GM12878 (cell line): Measurements from ENCODE around the gene RNF126. TPM values are rescaled to one million over a fixed set of nuclear protein-coding genes. Genes with fewer than 3 reads are reported as not detected.

ENCODE experiments used
- ATAC-seq: fragments of 200-7000 bp; cut with Tn5 transposase; 3 replicates; pipeline ENCODE4 v1.9.1; 2020; ENCODE audit warnings: mild to moderate bottlenecking, moderate library complexity
- BruUV-seq: library from RNA; stranded (reverse); fragments of 400-500 nt; replicated peaks from 2 replicates; lab custom pipeline; 2021; lab: Mats Ljungman, UMichigan
- CTCF ChIA-PET: fragments of 300-600 bp; sonication (Branson Sonifier 250); formaldehyde crosslinking; extraction: SDS; loops from one replicate; lab custom pipeline; 2021; ENCODE audit warnings: inconsistent platforms; lab: Yijun Ruan, JAX
- POLR2A ChIA-PET: fragments of 350-600 bp; formaldehyde crosslinking; extraction: SDS; loops from one replicate; lab custom pipeline; 2021; ENCODE audit warnings: inconsistent platforms; lab: Charles Lee
- RAD21 ChIA-PET: fragments of 300-600 bp; sonication (Branson Sonifier 250); formaldehyde crosslinking; loops from one replicate; lab custom pipeline; 2023; ENCODE audit warnings: antibody characterized with exemption; ENCODE audit not compliant: unreplicated experiment; lab: Charles Lee
- SMC1A ChIA-PET: fragments of 300-600 bp; sonication (Branson Sonifier 250); formaldehyde crosslinking; loops from one replicate; lab custom pipeline; 2023; ENCODE audit not compliant: unreplicated experiment, uncharacterized antibody; lab: Charles Lee
- DNase-seq: peaks from one replicate; pipeline ENCODE4 v3.0.0-alpha.2; 2011; ENCODE audit warnings: low read depth, low spot score
- FAIRE-seq: peaks from 3 replicates; lab custom pipeline; 2011; peaks lifted over from hg19 to GRCh38; lab: Jason Lieb, UNC
- H2AFZ ChIP-seq: 2 replicates; pipeline ENCODE4 v1.6.0; 2011; ENCODE audit warnings: low read depth, low read length, control low read depth; ENCODE audit not compliant: control insufficient read depth
- H3K27ac ChIP-seq: 2 replicates; pipeline ENCODE4 v1.5.1; 2011; ENCODE audit warnings: control low read depth; ENCODE audit not compliant: control insufficient read depth, insufficient read depth
- H3K27me3 ChIP-seq, 2 experiments: replicated peaks in 1 of 2; 2 replicates each; pipeline versions ENCODE4 v1.6.0 to v1.6.1; 2011; ENCODE audit warnings: low read length in 1 of 2; ENCODE audit not compliant: control insufficient read depth in 2 of 2, insufficient read depth in 2 of 2
- H3K36me3 ChIP-seq, 2 experiments: 2 replicates each; pipeline ENCODE4 v1.5.1; 2011; ENCODE audit warnings: low read length in 1 of 2; ENCODE audit not compliant: control insufficient read depth in 2 of 2, insufficient read depth in 2 of 2
- H3K4me1 ChIP-seq: 2 replicates; pipeline ENCODE4 v1.6.1; 2011; ENCODE audit warnings: mild to moderate bottlenecking, low read length, moderate library complexity, mixed read lengths; ENCODE audit not compliant: control insufficient read depth, insufficient read depth
- H3K4me2 ChIP-seq: 2 replicates; pipeline ENCODE4 v1.6.0; 2011; ENCODE audit warnings: control low read depth; ENCODE audit not compliant: control insufficient read depth, insufficient read depth
- H3K4me3 ChIP-seq: fragments of 200-600 bp; sonication (generic); 2 replicates; pipeline ENCODE4 v1.5.1; 2016
- H3K79me2 ChIP-seq: 2 replicates; pipeline ENCODE4 v1.6.0; 2011; ENCODE audit warnings: low read length; ENCODE audit not compliant: control insufficient read depth, insufficient read depth
- H3K9ac ChIP-seq: 2 replicates; pipeline ENCODE4 v1.8.0; 2011; ENCODE audit warnings: low read length, control low read depth, mixed read lengths; ENCODE audit not compliant: control insufficient read depth, insufficient read depth
- H3K9me3 ChIP-seq: replicated peaks from 3 replicates; pipeline ENCODE4 v1.5.1; 2011; ENCODE audit warnings: mild to moderate bottlenecking, low read length; ENCODE audit not compliant: control insufficient read depth, insufficient read depth
- H4K20me1 ChIP-seq: 2 replicates; pipeline ENCODE4 v1.6.0; 2011; ENCODE audit not compliant: control insufficient read depth, insufficient read depth
- BMI1 ChIP-seq: fragments of 450-650 bp; IDR thresholded peaks from 2 replicates; pipeline ENCODE4 v1.6.1; 2016; ENCODE audit warnings: mild to moderate bottlenecking, moderate library complexity, borderline replicate concordance
- BRCA1 ChIP-seq: IDR thresholded peaks from 2 replicates; pipeline ENCODE4 v1.6.1; 2011; ENCODE audit warnings: low read depth, low read length, improper control_type of control experiment
- CREM ChIP-seq: IDR thresholded peaks from 2 replicates; pipeline ENCODE4 v1.6.1; 2014; ENCODE audit warnings: antibody characterized with exemption, low read depth
- HDAC2 ChIP-seq: fragments of 200-600 bp; sonication (generic); IDR thresholded peaks from 2 replicates; pipeline ENCODE4 v1.6.1; 2017
- JUND ChIP-seq: IDR thresholded peaks from 2 replicates; pipeline ENCODE4 v1.6.1; 2012; ENCODE audit warnings: low read depth, mild to moderate bottlenecking, low read length, improper control_type of control experiment, moderate library complexity
- LARP7 ChIP-seq: fragments of 450-650 bp; IDR thresholded peaks from 2 replicates; pipeline ENCODE4 v1.6.1; 2017; ENCODE audit warnings: mild to moderate bottlenecking
- MEF2B ChIP-seq: fragments of 450-650 bp; IDR thresholded peaks from 2 replicates; pipeline ENCODE4 v1.6.1; 2018; ENCODE audit warnings: mild to moderate bottlenecking, moderate library complexity; ENCODE audit not compliant: partially characterized antibody, poor library complexity, severe bottlenecking
- MLLT1 ChIP-seq: fragments of 450-650 bp; IDR thresholded peaks from 2 replicates; pipeline ENCODE4 v1.6.1; 2016; ENCODE audit warnings: mild to moderate bottlenecking
- POLR2AphosphoS2 ChIP-seq: IDR thresholded peaks from 2 replicates; pipeline ENCODE4 v1.6.1; 2011; ENCODE audit warnings: low read depth, mild to moderate bottlenecking, low read length, improper control_type of control experiment, moderate library complexity
- PRDM15 ChIP-seq: fragments of 450-650 bp; formaldehyde crosslinking; IDR thresholded peaks from 2 replicates; pipeline ENCODE4 v1.4.0; 2020; ENCODE audit warnings: mild to moderate bottlenecking, moderate library complexity
- RCOR1 ChIP-seq: conservative IDR thresholded peaks from 2 replicates; pipeline ENCODE4 v1.6.1; 2012; ENCODE audit warnings: low read depth, low read length, improper control_type of control experiment
- RUNX3 ChIP-seq: IDR thresholded peaks from 2 replicates; pipeline ENCODE4 v1.6.1; 2012; ENCODE audit warnings: low read length, inconsistent platforms
- SMAD1 ChIP-seq: fragments of 450-650 bp; IDR thresholded peaks from 2 replicates; pipeline ENCODE4 v1.6.1; 2018; ENCODE audit warnings: mild to moderate bottlenecking, low read depth; ENCODE audit not compliant: partially characterized antibody
- WGBS: methylation state at CpG from one replicate; pipeline ENCODE4 v1.1.6; 2016; ENCODE audit warnings: low lambda C conversion rate; ENCODE audit not compliant: insufficient replicate concordance, insufficient coverage; ENCODE audit errors: missing lambda C conversion rate; 5-methylcytosine and 5-hydroxymethylcytosine counted together
- in situ Hi-C: fragments of 300-500 bp; cut with MboI; formaldehyde crosslinking; loops from 9 replicates; pipeline ENCODE4 v1.14.3; 2018; ENCODE audit warnings: mixed read lengths
- intact Hi-C: fragments of 100-400 bp; cut with micrococcal nuclease; formaldehyde crosslinking; loops from one replicate; pipeline ENCODE4 v1.14.2; 2022; ENCODE audit not compliant: unreplicated experiment
- polyA plus RNA-seq, 11 experiments: library from polyadenylated mRNA; depleted of rRNA in 4 of 11; unstranded in 6 of 11; stranded (reverse) in 5 of 11; fragments of >200 nt; fragmentation: Nextera tagmentation in 4 of 11; fragmentation: Illumina TruSeq in 1 of 11; extraction: Ambion mirVana in 4 of 11; extraction: Trizol in 1 of 11; gene quantifications; 1 replicate in 1 of 11; 2 replicates in 10 of 11; pipeline versions ENCODE4 v1.2.1 to v1.2.3, GENCODE V29; 2011 to 2016; ENCODE audit warnings: inconsistent platforms in 2 of 11, missing spikeins in 2 of 11, low read depth in 1 of 11
- total RNA-seq, 4 experiments: library from RNA; depleted of rRNA in 3 of 4; stranded (reverse); fragments of >200 nt in 3 of 4; fragmentation: Illumina TruSeq in 1 of 4; extraction: Trizol in 1 of 4; gene quantifications; 2 replicates each; pipeline versions ENCODE4 v1.2.1 to v1.2.3, GENCODE V29; 2013 to 2021

The RNF126 gene
- total and polyA plus RNA-seq, 10 of the 15 experiments (the other 5 are each of a cell fraction or from before 2014, with no cell fraction given) = 0.45 to 100 (median 50.6) TPM

GRCh38 chr19:624433-625109, 38.4 kb downstream of the RNF126 start:
- RAD21 ChIA-PET = no interaction called here
- no peak overlapping the region for H3K4me3 ChIP-seq
- no peaks in the 10 kb centered on the region for H4K20me1 ChIP-seq
- in situ Hi-C loops (no loop called here), intact Hi-C loops (no loop called here)
- no peaks in the 10 kb centered on the region for H3K79me2 ChIP-seq
- FAIRE-seq = no peak
- no peak for ATAC-seq
- SMC1A ChIA-PET = no interaction called here
- no peaks in the 10 kb centered on the region for H3K27me3 ChIP-seq
- no peak overlapping the region for H2AFZ ChIP-seq
- POLR2A ChIA-PET = no interaction called here
- H3K36me3 ChIP-seq = peaks cover 1 to 4% of the 10 kb centered on the region in 2 experiments; a peak in 3 of 4 replicates
- no peaks in the 10 kb centered on the region; the same call in 2 of the 3 replicates for H3K9me3 ChIP-seq
- no peaks in the 10 kb centered on the region for H3K4me1 ChIP-seq
- CTCF ChIA-PET = interaction anchor here (1.5 kb wide), 1 partner anchor 39 kb away, joined by 3 read pairs; the partner anchor contains the start of gene RNF126
- no TSS peak for BruUV-seq
- 94% methylated on average over 24 of the region's 24 CpGs for WGBS
- H3K9ac ChIP-seq = no peak overlapping the region
- no peak for DNase-seq
- H3K27ac ChIP-seq = no peak overlapping the region
- no peak overlapping the region for H3K4me2 ChIP-seq
- TF ChIP-seq SMAD1 (no peak), MLLT1 (no peak)

DNA sequence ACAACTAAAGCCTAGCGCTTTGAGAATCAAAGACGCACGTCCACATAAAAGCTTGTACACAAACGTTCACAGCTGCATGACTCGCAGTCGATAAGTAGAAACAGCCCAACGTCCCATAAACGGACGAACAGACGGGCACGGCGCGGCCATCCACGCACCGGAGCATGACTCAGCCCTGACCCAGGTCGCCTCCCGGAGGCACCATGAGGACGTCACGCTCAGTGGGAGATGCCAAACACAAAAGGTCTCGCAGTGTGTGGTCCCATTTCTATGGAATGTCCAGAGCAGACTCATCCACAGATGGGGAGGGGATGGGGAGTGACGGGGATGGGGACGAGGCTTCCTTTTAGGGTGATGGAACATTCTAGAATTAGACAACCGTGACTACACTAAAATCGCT, 39.0 kb downstream of the RNF126 start:
- no TSS peak for BruUV-seq
- no peak overlapping the region for H3K27ac ChIP-seq
- H3K9me3 ChIP-seq = no peaks in the 10 kb centered on the region; the same call in 2 of the 3 replicates
- no peaks in the 10 kb centered on the region for H3K79me2 ChIP-seq
- H3K4me3 ChIP-seq = no peak overlapping the region
- intact Hi-C loops (no loop called here), in situ Hi-C loops (no loop called here)
- SMC1A ChIA-PET = no interaction called here
- H3K4me1 ChIP-seq = no peaks in the 10 kb centered on the region
- no peak overlapping the region for H3K4me2 ChIP-seq
- no peak overlapping the region for H2AFZ ChIP-seq
- CTCF ChIA-PET = no interaction called here
- DNase-seq = no peak
- 84% methylated on average over 24 of the region's 24 CpGs for WGBS
- ATAC-seq = no peak
- no peaks in the 10 kb centered on the region for H4K20me1 ChIP-seq
- no peak for FAIRE-seq
- H3K9ac ChIP-seq = no peak overlapping the region
- H3K36me3 ChIP-seq = peaks cover 3 to 4% of the 10 kb centered on the region in 2 experiments; a peak in 3 of 4 replicates
- POLR2A ChIA-PET = no interaction called here
- H3K27me3 ChIP-seq = no peaks in the 10 kb centered on the region
- RAD21 ChIA-PET = no interaction called here
- TF ChIP-seq LARP7 = no peak
- TF ChIP-seq BRCA1 = no peak
- TF ChIP-seq JUND = no peak
- no peak for TF ChIP-seq CREM
- no peak for TF ChIP-seq POLR2AphosphoS2
- TF ChIP-seq RUNX3 = no peak
- no peak for TF ChIP-seq HDAC2
- no peak for TF ChIP-seq RCOR1
- no peak for TF ChIP-seq PRDM15
- TF ChIP-seq BMI1 = no peak
- TF ChIP-seq MEF2B = no peak
